ENCODE measurements around the gene MYH14.

DNA sequence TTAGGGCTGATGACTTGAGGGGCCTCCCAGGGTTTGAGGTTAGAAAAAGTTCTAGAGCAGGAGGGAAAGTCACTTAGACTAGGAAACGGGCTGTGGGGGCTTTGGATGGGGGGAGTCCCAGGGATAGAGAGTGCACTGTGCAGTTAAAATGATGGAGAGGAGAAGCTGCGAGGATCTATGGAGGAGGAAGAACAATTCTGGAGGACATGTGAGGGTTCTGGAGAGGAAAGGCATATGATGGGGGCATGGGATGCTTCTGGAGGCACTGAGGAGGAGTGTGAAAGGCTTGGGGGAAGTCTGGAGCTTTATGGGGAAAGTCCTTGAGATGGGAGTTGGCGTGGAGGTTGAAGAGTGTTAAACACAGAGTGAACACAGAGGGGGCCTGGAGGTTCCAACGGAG is 123.6 kb downstream of the MYH14 start:
- TF ChIP-seq, protein P1, sequence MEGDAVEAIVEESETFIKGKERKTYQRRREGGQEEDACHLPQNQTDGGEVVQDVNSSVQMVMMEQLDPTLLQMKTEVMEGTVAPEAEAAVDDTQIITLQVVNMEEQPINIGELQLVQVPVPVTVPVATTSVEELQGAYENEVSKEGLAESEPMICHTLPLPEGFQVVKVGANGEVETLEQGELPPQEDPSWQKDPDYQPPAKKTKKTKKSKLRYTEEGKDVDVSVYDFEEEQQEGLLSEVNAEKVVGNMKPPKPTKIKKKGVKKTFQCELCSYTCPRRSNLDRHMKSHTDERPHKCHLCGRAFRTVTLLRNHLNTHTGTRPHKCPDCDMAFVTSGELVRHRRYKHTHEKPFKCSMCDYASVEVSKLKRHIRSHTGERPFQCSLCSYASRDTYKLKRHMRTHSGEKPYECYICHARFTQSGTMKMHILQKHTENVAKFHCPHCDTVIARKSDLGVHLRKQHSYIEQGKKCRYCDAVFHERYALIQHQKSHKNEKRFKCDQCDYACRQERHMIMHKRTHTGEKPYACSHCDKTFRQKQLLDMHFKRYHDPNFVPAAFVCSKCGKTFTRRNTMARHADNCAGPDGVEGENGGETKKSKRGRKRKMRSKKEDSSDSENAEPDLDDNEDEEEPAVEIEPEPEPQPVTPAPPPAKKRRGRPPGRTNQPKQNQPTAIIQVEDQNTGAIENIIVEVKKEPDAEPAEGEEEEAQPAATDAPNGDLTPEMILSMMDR (IDR thresholded peaks at IDR 0.05; ENCODE audit: poor library complexity, severe bottlenecking): no peak
- TF ChIP-seq TAF1 (IDR thresholded peaks at IDR 0.05; ENCODE audit: low read depth): no peak
- TF ChIP-seq MXI1 (conservative IDR thresholded peaks at IDR 0.05; ENCODE audit: poor library complexity, severe bottlenecking): no peak
- TF ChIP-seq EZH2 (IDR thresholded peaks at IDR 0.05; ENCODE audit: borderline replicate concordance, insufficient read depth, low read length, poor library complexity, severe bottlenecking): no peak
- TF ChIP-seq, protein P2, sequence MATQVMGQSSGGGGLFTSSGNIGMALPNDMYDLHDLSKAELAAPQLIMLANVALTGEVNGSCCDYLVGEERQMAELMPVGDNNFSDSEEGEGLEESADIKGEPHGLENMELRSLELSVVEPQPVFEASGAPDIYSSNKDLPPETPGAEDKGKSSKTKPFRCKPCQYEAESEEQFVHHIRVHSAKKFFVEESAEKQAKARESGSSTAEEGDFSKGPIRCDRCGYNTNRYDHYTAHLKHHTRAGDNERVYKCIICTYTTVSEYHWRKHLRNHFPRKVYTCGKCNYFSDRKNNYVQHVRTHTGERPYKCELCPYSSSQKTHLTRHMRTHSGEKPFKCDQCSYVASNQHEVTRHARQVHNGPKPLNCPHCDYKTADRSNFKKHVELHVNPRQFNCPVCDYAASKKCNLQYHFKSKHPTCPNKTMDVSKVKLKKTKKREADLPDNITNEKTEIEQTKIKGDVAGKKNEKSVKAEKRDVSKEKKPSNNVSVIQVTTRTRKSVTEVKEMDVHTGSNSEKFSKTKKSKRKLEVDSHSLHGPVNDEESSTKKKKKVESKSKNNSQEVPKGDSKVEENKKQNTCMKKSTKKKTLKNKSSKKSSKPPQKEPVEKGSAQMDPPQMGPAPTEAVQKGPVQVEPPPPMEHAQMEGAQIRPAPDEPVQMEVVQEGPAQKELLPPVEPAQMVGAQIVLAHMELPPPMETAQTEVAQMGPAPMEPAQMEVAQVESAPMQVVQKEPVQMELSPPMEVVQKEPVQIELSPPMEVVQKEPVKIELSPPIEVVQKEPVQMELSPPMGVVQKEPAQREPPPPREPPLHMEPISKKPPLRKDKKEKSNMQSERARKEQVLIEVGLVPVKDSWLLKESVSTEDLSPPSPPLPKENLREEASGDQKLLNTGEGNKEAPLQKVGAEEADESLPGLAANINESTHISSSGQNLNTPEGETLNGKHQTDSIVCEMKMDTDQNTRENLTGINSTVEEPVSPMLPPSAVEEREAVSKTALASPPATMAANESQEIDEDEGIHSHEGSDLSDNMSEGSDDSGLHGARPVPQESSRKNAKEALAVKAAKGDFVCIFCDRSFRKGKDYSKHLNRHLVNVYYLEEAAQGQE (IDR thresholded peaks at IDR 0.05; ENCODE audit: borderline replicate concordance): no peak
- TF ChIP-seq POLR2AphosphoS5 (IDR thresholded peaks at IDR 0.05): no peak
- TF ChIP-seq RAD21 (conservative IDR thresholded peaks at IDR 0.05): no peak
- TF ChIP-seq SMC3 (conservative IDR thresholded peaks at IDR 0.05; ENCODE audit: poor library complexity): no peak
- TF ChIP-seq EP300 (conservative IDR thresholded peaks at IDR 0.05; ENCODE audit: poor library complexity, severe bottlenecking): no peak
